ENCODE results near the gene MT3. TPM values are rescaled to one million over a fixed set of nuclear protein-coding genes. Genes with fewer than 3 reads are reported as not detected.

The MT3 gene
- total and polyA plus RNA-seq, 2 of the 13 experiments (the other 11 are each of a cell fraction or from before 2014, with no cell fraction given) = not detected

DNA sequence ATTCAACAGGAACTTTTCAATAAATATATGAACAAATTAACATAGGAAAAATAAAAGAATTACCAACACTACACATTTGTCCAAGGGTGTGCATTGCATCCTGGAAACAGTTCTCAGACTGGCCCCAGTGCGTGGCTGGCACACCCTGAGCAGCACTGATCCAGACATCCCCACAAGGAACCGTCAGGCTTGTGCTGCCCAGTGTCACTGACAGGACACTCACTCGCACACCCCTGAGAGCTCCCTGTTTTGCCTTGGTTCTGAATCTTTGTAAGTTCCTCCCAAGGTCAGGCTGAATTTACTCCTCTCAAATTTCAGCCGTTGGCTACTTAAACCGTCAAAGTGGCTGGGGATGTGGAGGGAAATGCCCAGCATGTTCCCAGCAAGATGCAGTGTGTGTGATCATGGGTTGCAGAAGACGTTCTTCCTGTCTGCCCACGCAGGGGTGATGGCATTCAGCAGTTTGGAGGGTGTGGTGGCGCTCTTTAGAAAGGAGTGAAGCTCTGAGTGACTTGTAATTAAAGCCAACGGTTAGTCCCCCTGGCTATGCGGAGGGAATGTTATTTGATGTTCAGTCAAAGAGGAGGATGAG lies 20.8 kb downstream of the MT3 start (continued):
- TF ChIP-seq, protein P1, sequence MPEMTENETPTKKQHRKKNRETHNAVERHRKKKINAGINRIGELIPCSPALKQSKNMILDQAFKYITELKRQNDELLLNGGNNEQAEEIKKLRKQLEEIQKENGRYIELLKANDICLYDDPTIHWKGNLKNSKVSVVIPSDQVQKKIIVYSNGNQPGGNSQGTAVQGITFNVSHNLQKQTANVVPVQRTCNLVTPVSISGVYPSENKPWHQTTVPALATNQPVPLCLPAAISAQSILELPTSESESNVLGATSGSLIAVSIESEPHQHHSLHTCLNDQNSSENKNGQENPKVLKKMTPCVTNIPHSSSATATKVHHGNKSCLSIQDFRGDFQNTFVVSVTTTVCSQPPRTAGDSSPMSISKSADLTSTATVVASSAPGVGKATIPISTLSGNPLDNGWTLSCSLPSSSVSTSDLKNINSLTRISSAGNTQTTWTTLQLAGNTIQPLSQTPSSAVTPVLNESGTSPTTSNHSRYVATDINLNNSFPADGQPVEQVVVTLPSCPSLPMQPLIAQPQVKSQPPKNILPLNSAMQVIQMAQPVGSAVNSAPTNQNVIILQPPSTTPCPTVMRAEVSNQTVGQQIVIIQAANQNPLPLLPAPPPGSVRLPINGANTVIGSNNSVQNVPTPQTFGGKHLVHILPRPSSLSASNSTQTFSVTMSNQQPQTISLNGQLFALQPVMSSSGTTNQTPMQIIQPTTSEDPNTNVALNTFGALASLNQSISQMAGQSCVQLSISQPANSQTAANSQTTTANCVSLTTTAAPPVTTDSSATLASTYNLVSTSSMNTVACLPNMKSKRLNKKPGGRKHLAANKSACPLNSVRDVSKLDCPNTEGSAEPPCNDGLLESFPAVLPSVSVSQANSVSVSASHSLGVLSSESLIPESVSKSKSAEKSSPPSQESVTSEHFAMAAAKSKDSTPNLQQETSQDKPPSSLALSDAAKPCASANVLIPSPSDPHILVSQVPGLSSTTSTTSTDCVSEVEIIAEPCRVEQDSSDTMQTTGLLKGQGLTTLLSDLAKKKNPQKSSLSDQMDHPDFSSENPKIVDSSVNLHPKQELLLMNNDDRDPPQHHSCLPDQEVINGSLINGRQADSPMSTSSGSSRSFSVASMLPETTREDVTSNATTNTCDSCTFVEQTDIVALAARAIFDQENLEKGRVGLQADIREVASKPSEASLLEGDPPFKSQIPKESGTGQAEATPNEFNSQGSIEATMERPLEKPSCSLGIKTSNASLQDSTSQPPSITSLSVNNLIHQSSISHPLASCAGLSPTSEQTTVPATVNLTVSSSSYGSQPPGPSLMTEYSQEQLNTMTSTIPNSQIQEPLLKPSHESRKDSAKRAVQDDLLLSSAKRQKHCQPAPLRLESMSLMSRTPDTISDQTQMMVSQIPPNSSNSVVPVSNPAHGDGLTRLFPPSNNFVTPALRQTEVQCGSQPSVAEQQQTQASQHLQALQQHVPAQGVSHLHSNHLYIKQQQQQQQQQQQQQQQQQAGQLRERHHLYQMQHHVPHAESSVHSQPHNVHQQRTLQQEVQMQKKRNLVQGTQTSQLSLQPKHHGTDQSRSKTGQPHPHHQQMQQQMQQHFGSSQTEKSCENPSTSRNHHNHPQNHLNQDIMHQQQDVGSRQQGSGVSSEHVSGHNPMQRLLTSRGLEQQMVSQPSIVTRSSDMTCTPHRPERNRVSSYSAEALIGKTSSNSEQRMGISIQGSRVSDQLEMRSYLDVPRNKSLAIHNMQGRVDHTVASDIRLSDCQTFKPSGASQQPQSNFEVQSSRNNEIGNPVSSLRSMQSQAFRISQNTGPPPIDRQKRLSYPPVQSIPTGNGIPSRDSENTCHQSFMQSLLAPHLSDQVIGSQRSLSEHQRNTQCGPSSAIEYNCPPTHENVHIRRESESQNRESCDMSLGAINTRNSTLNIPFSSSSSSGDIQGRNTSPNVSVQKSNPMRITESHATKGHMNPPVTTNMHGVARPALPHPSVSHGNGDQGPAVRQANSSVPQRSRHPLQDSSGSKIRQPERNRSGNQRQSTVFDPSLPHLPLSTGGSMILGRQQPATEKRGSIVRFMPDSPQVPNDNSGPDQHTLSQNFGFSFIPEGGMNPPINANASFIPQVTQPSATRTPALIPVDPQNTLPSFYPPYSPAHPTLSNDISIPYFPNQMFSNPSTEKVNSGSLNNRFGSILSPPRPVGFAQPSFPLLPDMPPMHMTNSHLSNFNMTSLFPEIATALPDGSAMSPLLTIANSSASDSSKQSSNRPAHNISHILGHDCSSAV (CRISPR knock-in tag; IDR thresholded peaks at IDR 0.05; ENCODE audit: borderline replicate concordance) = no peak
- TF ChIP-seq, protein P2, sequence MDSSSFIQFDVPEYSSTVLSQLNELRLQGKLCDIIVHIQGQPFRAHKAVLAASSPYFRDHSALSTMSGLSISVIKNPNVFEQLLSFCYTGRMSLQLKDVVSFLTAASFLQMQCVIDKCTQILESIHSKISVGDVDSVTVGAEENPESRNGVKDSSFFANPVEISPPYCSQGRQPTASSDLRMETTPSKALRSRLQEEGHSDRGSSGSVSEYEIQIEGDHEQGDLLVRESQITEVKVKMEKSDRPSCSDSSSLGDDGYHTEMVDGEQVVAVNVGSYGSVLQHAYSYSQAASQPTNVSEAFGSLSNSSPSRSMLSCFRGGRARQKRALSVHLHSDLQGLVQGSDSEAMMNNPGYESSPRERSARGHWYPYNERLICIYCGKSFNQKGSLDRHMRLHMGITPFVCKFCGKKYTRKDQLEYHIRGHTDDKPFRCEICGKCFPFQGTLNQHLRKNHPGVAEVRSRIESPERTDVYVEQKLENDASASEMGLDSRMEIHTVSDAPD (CRISPR knock-in tag; IDR thresholded peaks at IDR 0.05) = no peak
- no peak for TF ChIP-seq ZNF33A (CRISPR knock-in tag; IDR thresholded peaks at IDR 0.05; ENCODE audit: borderline replicate concordance)
- TF ChIP-seq, protein P3, sequence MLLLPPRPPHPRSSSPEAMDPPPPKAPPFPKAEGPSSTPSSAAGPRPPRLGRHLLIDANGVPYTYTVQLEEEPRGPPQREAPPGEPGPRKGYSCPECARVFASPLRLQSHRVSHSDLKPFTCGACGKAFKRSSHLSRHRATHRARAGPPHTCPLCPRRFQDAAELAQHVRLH (CRISPR knock-in tag; IDR thresholded peaks at IDR 0.05; ENCODE audit: borderline replicate concordance, low read depth) = no peak
- TF ChIP-seq, protein P4, sequence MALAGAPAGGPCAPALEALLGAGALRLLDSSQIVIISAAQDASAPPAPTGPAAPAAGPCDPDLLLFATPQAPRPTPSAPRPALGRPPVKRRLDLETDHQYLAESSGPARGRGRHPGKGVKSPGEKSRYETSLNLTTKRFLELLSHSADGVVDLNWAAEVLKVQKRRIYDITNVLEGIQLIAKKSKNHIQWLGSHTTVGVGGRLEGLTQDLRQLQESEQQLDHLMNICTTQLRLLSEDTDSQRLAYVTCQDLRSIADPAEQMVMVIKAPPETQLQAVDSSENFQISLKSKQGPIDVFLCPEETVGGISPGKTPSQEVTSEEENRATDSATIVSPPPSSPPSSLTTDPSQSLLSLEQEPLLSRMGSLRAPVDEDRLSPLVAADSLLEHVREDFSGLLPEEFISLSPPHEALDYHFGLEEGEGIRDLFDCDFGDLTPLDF (CRISPR knock-in tag; IDR thresholded peaks at IDR 0.05) = no peak
- TF ChIP-seq, protein P5, sequence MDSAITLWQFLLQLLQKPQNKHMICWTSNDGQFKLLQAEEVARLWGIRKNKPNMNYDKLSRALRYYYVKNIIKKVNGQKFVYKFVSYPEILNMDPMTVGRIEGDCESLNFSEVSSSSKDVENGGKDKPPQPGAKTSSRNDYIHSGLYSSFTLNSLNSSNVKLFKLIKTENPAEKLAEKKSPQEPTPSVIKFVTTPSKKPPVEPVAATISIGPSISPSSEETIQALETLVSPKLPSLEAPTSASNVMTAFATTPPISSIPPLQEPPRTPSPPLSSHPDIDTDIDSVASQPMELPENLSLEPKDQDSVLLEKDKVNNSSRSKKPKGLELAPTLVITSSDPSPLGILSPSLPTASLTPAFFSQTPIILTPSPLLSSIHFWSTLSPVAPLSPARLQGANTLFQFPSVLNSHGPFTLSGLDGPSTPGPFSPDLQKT (CRISPR knock-in tag; IDR thresholded peaks at IDR 0.05; ENCODE audit: borderline replicate concordance) = no peak
- TF ChIP-seq ZSCAN29 (CRISPR knock-in tag; conservative IDR thresholded peaks at IDR 0.05) = no peak; the same call in 1 of the 2 replicates

Data from HepG2 (cell line).